GM19455 (cell line): Measurements from ENCODE around the gene DDX5.
"Not testable (repeated sequence)": the region's sequence is repeated elsewhere in the genome, so short reads cannot be mapped to it uniquely, and the experiment has no call there.

ENCODE experiments used
- ATAC-seq: cut with Tn5 transposase; IDR thresholded peaks from one replicate; pipeline ENCODE4 v1.9.1; 2021; ENCODE audit not compliant: unreplicated experiment

DDX5 gene

GRCh38 chr17:64494121-64494520 is 12.0 kb downstream of the DDX5 start:
- ATAC-seq: no peak

DNA sequence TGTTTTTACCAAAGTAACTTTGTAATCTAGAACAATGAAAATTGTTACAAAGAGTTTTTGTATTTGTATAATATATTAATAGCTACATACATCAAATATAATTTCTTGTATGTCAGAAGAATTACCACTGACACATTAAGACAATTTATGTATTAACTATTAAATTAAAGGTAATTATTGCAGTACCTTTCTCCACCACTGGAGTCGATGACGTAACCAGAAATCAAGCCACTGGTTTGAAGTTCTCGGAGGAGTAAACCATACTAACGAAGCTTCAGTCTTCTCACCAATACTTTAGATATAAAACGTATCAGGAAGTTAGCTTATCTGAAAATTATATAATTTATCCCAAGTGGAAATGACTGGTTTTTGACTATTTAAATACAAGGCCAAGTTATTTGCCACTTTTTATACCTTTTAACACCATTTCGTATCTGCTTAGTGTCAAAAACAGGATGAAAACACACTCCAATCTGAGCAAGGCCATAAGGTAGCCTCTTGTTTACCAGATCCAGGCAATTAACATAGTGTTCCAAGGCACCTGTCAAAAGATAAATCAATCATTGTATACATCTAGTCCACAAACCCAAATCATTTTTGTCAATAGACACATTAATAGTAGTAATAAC is 13.5 kb downstream of the DDX5 start:
- ATAC-seq: no peak

DNA sequence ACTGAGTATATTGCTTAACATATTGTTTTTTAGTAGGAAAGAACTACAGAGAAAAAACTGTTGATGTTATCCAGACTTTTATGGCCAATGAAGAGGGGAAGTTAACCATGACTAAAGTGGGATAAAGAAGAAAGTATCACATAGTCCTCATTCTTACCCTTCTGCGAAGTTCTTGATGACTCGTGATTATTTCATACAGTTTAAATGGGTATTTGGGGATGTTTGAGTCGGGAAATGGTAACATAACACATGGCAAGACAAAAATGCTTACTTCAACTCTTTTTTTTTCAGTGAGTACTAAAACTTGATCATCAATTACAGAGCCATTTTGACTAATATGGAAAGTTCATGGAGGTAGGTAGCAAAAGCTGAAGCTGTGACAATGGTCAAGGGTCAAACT is 14.1 kb downstream of the DDX5 start:
- ATAC-seq: no peak

GRCh38 chr17:64491034-64491860 is 14.8 kb downstream of the DDX5 start:
- no peak for ATAC-seq

- ATAC-seq: no peak
Observed at GRCh38 chr17:64488301-64488700, 17.8 kb downstream of the DDX5 start.

GRCh38 chr17:64484380-64484779 is 21.7 kb downstream of the DDX5 start:
- ATAC-seq: no peak

DNA sequence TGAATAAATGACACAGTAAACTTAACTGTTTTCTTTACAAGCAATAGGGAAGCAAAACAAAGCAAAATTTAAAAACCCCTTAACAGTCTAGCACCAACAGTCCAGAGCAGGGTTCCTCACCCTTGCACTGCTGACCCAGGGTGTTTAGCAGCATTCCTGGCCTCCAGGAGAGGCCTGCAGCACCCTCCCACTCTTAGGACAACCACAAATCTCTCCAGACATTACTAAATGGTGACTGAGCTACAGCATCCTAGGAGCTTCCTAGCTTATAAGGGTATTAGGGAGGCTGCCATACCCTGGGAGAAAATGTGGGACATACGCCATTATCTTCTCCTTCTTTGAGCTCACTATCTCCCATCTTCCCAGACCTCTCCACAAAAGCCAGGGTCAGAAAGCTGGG is 25.1 kb downstream of the DDX5 start:
- ATAC-seq: no peak

DNA sequence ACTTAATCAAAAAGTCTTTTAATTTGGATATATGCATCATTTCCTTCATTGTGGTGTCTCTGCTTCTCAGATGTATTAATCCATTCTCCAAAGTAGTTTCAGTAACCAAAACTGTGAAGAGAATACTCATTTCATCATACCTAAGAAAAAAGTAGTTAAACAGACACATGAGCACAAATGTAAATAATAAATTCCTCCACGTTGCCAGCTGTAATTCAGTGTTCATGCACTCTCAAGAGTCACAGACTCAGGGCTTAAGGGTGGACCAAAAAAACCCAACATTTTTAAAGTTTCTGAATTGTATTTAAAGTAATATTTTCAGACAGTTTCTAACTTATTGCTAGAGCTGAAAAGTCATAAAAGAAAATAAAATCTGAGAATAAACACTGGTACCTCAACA is 28.2 kb downstream of the DDX5 start:
- no peak for ATAC-seq

DNA sequence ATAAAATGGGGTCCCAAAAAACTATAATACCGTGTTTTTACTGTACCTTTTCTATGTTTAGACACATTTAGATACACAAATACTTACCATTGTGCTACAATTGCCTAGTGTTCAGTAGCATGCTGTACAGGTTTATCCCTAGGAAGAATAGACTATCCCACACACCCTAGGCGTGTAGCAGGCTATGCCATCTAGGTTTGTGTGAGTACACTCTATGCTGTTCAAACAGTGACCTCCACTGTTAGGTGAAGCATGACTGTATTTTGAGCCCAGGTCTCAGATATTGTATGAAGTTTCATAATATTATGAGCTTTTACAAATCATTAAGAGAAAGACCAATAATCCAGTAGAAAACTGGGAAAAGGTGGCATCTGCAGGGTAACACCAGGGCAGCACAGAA is 33.5 kb downstream of the DDX5 start:
- no peak for ATAC-seq

GRCh38 chr17:64471440-64471839 is 34.6 kb downstream of the DDX5 start:
- no peak for ATAC-seq

- ATAC-seq: no peak
Observed at GRCh38 chr17:64470625-64471024, 35.5 kb downstream of the DDX5 start.

DNA sequence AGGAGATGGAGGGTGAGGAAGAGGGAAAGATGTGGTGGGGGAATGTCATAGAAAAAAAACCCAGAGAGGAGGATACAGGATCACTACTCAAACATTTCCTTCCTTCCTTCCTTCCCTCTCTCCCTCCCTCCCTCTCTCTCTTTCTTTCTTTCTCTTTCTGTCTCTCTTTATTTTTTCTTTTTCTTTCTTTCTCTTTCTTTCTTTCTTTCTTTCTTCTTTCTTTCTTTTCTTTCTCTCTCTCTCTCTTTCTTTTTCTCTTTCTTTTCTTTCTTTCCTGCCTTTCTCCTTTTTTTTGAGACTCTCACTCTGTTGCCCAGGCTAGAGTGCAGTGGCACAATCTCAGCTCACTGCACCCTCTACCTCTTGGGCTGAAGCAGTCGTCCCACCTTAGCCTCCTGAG is 39.3 kb downstream of the DDX5 start:
- ATAC-seq: not testable (repeated sequence)

DNA sequence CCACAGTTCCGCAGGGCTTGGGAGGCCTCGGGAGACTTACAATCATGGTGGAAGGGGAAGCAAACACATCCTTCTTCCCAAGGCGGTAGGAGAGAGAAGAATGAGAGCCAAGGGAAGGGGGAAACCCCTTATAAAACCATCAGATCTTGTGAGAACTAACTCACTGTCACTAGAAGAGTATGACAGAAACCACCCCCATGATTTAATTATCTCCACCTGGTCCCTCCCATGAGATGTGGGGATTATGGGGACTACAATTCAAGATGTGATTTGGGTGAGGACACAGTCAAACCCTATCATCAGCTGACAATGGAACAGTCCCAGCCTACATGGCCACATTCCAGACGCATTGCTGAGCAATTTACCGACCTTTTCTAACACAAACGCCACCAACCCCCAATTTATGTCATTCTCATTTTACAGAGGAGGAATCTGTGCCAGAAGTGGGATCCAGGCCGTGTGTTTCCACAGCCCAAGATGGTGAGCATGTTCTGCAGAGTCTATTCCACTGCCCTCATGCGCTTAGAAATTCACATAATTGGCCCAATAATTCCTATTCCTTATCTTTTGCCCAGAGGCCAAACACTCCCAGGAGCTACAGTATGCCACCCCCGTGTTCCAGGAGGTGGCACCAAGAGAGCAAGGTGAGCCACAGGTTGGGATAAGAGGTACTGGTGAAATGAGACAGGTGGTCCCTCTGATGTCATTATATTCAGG is 39.9 kb downstream of the DDX5 start:
- no peak for ATAC-seq

DNA sequence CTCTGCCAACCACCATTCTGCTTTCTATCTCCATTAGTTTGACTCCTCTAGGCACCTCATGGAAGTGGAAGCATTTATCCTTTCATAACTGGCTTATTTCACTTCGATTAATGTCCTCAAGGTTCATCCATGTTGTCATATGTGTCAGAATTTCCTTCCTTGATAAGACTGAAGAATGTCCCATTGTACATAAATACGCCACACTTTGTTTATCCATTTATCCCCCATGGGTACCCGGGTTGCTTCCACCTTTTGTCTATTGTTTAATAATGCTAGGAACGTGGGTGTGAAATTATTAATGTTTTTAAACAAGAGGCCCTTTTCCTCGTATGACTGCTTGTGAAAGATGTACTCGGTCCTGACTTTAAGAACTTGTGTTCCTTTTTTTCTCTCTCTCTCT is 44.3 kb downstream of the DDX5 start:
- no peak for ATAC-seq

- no peak for ATAC-seq
Observed at GRCh38 chr17:64460955-64461354, 45.1 kb downstream of the DDX5 start.

GRCh38 chr17:64459818-64460217 is 46.3 kb downstream of the DDX5 start:
- ATAC-seq: not testable (repeated sequence)

DNA sequence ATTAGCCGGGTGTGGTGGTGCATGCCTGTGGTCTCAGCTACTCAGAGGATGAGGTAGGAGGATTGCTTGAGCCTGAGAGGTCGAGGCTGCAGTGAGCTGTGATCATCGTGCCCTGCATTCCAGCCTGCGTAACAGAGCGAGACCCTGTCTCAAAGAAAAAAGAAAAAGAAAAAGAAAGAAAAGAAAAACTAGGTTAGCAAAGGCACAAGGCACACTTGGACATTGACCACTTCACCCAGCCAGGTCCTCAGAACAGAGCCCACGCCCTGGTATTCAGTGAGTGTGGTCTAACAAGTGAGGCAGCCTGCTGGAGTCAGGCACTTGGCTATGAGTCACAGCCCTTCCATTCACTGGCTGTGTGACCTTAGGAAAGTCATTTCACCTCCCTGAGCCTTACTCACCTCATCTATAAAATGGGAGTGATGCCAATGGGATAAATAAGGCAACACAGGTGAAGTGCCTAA is 46.8 kb downstream of the DDX5 start:
- ATAC-seq: no peak

- no peak for ATAC-seq
Observed at GRCh38 chr17:64458756-64459155, 47.3 kb downstream of the DDX5 start.

DNA sequence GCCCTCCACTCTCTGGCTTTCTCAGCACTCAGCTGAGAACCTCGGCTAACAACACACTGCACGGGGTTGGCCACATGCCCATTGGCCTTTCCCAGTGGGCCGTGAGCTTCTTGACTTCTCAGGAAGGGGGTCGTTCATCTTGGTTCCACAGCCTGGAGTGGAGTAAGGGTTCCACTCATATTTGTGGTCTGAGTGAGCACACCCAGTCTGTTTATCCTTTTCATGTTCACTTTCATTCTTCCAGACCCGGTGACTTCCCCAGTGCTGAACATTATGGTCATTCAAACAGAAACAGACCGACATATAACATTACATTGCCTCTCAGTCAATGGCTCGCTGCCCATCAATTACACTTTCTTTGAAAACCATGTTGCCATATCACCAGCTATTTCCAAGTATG is 48.9 kb downstream of the DDX5 start:
- ATAC-seq: no peak

DNA sequence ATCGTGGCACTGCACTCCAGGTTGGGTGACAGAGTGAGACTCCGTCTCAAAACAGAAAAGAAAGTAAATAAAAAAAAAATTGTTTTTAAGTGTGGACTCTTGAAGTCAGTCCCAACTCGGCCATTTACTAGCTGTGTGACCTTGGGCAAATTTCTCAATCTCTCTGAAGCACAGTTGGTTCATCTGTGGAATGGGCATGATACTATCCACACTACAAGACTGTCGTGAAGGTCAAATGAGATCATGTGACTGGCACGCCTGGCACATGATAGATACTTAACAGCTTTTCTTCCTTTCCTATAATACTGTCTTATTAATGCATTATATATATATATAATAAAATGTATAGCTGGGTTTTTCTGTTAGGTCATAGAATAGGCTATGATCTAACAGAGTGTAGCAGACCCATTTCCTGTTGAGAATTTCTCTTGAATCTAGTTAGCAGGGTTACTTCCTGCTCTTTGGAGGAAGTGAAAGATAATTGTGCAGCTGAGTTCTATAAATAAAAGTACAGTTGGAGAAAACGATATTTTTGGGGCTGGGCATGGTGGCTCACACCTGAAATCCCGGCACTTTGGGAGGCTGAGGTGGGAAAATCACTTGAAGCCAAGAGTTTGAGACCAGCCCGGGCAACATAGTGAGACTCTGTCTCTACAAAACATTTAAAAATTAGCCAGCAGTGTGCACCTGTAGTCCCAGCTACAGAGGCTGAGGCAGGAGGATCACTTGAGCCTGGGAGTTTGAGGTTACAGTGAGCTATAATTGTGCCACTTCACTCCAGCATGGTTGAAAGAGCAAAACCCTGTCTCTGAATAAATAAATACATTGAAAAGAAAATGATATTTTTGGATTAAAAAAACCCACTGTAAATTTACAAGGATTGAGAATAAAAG is 49.9 kb downstream of the DDX5 start:
- ATAC-seq: no peak

DNA sequence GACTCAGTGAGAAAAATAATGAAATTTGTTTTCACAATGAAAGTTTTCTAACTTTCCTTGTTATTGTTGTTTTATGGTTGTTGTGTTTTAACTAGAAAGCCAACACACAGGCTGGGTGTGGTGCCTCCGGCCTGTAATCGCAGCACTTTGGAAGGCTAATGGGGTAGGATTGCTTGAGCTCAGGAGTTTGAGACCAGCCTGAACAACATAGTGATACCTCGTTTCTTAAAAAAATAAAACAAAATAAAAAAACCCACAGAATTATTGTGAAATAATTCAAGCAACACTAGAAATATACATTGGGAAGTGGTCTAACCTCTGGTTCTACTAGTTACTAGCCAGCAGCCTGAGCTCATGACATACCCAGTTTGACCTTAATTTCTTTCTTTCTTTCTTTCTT is 56.5 kb downstream of the DDX5 start:
- no peak for ATAC-seq
